ENCODE results near the gene PPEF1. TPM values are rescaled to one million over a fixed set of nuclear protein-coding genes. Genes with fewer than 3 reads are reported as not detected.

PPEF1 gene
- total and polyA plus RNA-seq, 2 experiments from 2014 or later, result 0.76 TPM; not detected in 1

DNA sequence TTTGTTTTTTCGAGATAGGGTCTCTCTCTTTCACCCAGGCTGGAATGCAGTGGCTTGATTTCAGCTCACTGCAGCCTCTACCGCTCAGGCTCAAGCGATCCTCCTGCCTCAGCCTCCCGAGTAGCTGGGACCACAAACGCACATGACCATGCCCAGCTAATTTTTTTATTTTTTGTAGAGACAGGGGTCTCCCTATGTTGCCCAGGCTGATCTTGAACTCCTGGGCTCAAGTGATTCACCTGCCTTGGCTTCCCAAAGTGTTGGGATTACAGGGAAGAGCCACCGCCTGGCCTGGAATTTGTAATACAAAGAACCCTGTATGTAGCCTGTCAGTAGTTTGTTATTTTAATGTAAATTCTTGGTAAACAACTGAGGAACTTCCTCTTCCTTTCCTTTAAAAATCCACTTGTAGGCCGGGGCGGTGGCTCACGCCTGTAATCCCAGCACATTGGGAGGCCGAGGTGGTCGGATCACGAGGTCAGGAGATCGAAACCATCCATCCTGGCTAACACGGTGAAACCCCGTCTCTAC lies 157.0 kb downstream of the PPEF1 start:
- H3K4me2 ChIP-seq, result no peak overlapping the region
- H3K4me3 ChIP-seq, result no peak overlapping the region
- Mint-ChIP-seq H3K27me3 (ENCODE audit: insufficient read depth, low read depth, poor library complexity) (peaks cover 7% of the 10 kb centered on the region), H3K4me3 (no peak overlapping the region), H3K27ac (no peak overlapping the region), H3K9me3 (peaks cover 5% of the 10 kb centered on the region), H3K36me3 (ENCODE audit: low read depth) (peaks cover 4% of the 10 kb centered on the region), H3K4me1 (0 out of 3 replicates have a peak, but pooled peaks cover 2% of the 10 kb centered on the region)
- H2AFZ ChIP-seq, result no peak overlapping the region
- TF ChIP-seq POLR2AphosphoS5 (IDR thresholded peaks at IDR 0.05; ENCODE audit: low read depth) (no peak), EZH2 (IDR thresholded peaks at IDR 0.05; ENCODE audit: low read depth, unreplicated experiment) (no peak), NANOG (IDR thresholded peaks at IDR 0.05; ENCODE audit: borderline replicate concordance) (no peak), CREB1 (CRISPR knock-in tag; IDR thresholded peaks at IDR 0.05; ENCODE audit: low read depth) (no peak), EZH2phosphoT487 (IDR thresholded peaks at IDR 0.05; ENCODE audit: unreplicated experiment) (no peak)
- TF ChIP-seq, protein P1, sequence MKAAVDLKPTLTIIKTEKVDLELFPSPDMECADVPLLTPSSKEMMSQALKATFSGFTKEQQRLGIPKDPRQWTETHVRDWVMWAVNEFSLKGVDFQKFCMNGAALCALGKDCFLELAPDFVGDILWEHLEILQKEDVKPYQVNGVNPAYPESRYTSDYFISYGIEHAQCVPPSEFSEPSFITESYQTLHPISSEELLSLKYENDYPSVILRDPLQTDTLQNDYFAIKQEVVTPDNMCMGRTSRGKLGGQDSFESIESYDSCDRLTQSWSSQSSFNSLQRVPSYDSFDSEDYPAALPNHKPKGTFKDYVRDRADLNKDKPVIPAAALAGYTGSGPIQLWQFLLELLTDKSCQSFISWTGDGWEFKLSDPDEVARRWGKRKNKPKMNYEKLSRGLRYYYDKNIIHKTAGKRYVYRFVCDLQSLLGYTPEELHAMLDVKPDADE (IDR thresholded peaks at IDR 0.05), result no peak
- TF ChIP-seq, protein P2, sequence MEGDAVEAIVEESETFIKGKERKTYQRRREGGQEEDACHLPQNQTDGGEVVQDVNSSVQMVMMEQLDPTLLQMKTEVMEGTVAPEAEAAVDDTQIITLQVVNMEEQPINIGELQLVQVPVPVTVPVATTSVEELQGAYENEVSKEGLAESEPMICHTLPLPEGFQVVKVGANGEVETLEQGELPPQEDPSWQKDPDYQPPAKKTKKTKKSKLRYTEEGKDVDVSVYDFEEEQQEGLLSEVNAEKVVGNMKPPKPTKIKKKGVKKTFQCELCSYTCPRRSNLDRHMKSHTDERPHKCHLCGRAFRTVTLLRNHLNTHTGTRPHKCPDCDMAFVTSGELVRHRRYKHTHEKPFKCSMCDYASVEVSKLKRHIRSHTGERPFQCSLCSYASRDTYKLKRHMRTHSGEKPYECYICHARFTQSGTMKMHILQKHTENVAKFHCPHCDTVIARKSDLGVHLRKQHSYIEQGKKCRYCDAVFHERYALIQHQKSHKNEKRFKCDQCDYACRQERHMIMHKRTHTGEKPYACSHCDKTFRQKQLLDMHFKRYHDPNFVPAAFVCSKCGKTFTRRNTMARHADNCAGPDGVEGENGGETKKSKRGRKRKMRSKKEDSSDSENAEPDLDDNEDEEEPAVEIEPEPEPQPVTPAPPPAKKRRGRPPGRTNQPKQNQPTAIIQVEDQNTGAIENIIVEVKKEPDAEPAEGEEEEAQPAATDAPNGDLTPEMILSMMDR (conservative IDR thresholded peaks at IDR 0.05; ENCODE audit: low read depth in 2 of 2), result no peak
- TF ChIP-seq, protein P3, sequence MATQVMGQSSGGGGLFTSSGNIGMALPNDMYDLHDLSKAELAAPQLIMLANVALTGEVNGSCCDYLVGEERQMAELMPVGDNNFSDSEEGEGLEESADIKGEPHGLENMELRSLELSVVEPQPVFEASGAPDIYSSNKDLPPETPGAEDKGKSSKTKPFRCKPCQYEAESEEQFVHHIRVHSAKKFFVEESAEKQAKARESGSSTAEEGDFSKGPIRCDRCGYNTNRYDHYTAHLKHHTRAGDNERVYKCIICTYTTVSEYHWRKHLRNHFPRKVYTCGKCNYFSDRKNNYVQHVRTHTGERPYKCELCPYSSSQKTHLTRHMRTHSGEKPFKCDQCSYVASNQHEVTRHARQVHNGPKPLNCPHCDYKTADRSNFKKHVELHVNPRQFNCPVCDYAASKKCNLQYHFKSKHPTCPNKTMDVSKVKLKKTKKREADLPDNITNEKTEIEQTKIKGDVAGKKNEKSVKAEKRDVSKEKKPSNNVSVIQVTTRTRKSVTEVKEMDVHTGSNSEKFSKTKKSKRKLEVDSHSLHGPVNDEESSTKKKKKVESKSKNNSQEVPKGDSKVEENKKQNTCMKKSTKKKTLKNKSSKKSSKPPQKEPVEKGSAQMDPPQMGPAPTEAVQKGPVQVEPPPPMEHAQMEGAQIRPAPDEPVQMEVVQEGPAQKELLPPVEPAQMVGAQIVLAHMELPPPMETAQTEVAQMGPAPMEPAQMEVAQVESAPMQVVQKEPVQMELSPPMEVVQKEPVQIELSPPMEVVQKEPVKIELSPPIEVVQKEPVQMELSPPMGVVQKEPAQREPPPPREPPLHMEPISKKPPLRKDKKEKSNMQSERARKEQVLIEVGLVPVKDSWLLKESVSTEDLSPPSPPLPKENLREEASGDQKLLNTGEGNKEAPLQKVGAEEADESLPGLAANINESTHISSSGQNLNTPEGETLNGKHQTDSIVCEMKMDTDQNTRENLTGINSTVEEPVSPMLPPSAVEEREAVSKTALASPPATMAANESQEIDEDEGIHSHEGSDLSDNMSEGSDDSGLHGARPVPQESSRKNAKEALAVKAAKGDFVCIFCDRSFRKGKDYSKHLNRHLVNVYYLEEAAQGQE (IDR thresholded peaks at IDR 0.05; ENCODE audit: unreplicated experiment), result no peak
- H4K20me1 ChIP-seq (replicated peaks; ENCODE audit: insufficient read depth), result no peaks in the 10 kb centered on the region
- ATAC-seq (peak; percentile 37; the same call in 1 of the 3 replicates), DNase-seq (ENCODE audit: low spot score) (peak; percentile 43)
- no peaks in the 10 kb centered on the region for H3K9me2 ChIP-seq (ENCODE audit: insufficient read depth)
- H3F3A ChIP-seq (replicated peaks; ENCODE audit: low read depth), result no peaks in the 10 kb centered on the region
- H3K27ac ChIP-seq (ENCODE audit: low read depth), result peak overlapping the region; percentile 39; the same call in 1 of the 2 replicates
- no peaks in the 10 kb centered on the region for H3K79me2 ChIP-seq (replicated peaks; ENCODE audit: insufficient read depth)
- no peaks in the 10 kb centered on the region for H3K27me3 ChIP-seq (ENCODE audit: insufficient read depth)
- no peaks in the 10 kb centered on the region for H3K4me1 ChIP-seq (ENCODE audit: insufficient read depth)
- H3K36me3 ChIP-seq (ENCODE audit: insufficient read depth), result no peaks in the 10 kb centered on the region

Data from GM23338 (cell line).